Measurements from ENCODE around the gene IQCK.
"Not testable (repeated sequence)": the region's sequence is repeated elsewhere in the genome, so short reads cannot be mapped to it uniquely, and the experiment has no call there.

Gene IQCK

DNA sequence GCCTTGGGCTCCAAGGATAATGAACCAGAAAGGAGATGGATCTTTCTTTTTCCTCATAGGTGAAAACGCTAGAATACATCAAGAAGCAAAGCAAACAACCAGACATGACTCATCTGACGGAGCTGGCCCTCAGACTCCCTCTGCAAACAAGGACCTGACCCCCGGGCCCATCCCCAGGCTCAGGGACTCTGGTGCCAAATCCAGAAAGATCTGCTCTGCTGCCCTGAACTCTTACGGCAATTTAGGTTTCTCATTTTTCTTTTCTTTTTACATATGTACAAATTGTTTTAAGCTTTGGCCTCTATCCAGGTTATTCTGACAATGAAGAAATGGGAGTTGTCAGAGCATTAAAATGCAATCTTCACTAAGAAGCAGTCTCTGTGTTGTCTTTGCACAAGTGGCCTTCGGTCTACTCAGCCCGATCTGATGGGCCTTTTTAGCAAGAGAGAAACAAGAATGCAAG, 17.7 kb upstream of the IQCK start:
- no peak for DNase-seq

- no peak for DNase-seq
These were observed 17.0 kb upstream of the IQCK start for GRCh38 chr16:19701091-19701490.

- no peak for DNase-seq
These were observed 14.7 kb upstream of the IQCK start for GRCh38 chr16:19703172-19703889.

- DNase-seq = no peak
These were observed 13.5 kb upstream of the IQCK start for GRCh38 chr16:19704321-19705145.

DNA sequence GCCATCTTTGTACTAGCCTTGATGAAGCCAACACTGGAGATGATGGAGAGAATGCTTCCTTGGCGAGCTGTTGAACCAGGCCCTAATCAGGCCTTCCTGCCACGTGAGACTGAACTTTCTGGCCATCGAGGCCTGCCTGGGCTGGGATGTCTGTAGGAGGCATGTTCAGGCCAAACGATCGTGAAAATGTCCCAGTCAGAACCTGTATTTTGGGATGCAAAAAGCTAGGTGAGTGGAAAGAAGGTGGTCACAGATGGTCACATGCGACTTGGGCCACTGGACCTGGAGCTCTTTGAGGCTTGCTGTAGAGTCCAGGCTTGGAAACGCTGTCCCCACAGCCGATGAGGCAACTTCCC, 12.9 kb upstream of the IQCK start:
- no peak for DNase-seq

DNA sequence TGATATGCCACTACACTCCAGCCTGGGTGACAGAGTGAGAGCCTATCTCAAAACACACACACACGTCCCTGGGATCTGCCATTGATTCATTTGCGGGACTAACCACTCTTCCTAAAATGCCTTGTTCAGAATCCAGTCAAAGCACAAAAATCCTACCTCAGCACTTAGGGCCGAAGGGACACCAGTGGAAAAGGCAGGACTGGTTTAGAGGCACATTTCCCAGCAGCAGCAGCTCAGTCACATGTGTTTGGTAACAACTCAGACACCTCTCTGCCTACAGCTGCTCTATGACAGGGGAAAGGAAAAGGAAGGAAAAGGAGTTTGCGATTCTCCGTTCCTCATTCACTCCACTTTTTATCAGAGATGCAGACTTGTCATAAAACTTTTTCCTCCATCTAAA, 12.2 kb upstream of the IQCK start:
- DNase-seq = no peak

DNA sequence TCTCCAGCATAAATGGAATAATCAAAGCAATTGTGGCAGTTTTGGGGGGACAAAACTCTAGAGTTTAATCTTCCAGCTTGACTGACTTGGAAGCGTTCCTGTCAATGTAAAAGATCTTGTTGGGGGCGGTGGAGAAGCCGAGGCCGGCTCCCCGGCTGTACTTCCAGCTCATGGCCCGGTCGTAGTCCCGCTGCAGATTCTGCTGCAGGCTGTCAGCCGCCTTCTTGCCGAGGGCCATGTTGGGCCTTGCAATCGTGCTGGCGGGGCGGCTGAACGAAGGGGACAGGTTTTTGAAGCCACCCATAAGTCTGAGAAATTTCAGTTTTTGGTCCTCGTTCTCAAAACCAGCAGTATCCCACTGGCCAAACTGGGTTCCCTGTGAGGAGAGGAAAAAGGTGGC, 11.2 kb upstream of the IQCK start:
- DNase-seq = no peak

DNA sequence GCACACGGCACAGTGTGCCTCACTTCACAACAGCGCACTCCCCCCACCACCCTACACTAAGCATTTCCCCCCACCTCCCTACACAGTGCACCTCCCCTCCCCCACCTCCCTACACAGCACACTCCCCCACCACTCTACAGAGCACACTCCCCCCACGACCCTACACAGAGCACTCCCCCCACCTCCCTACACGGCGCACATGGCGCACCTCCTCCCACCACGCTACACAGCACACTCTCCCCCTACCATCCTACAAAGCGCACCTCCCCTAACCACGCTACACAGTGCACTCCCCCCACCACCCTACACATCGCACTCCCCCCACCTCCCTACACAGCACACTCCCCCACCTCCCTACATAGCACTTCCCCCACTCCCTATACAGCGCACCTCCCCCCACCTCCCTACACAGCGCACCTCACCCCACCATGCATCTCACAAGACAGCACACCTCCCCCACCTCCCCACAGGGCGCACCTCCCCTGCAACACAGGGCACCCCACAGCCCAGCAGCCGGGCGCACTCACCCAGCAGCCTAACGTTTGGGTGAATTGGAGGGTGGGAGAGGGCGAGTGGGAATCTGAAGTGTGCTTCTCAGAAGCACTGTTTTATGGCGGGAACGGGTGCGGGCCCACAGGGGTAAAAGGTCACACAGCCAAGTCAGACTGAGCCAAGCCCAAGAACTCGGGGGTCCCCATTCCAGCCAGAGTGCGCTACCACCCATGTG, 10.3 kb upstream of the IQCK start:
- no peak for DNase-seq

DNA sequence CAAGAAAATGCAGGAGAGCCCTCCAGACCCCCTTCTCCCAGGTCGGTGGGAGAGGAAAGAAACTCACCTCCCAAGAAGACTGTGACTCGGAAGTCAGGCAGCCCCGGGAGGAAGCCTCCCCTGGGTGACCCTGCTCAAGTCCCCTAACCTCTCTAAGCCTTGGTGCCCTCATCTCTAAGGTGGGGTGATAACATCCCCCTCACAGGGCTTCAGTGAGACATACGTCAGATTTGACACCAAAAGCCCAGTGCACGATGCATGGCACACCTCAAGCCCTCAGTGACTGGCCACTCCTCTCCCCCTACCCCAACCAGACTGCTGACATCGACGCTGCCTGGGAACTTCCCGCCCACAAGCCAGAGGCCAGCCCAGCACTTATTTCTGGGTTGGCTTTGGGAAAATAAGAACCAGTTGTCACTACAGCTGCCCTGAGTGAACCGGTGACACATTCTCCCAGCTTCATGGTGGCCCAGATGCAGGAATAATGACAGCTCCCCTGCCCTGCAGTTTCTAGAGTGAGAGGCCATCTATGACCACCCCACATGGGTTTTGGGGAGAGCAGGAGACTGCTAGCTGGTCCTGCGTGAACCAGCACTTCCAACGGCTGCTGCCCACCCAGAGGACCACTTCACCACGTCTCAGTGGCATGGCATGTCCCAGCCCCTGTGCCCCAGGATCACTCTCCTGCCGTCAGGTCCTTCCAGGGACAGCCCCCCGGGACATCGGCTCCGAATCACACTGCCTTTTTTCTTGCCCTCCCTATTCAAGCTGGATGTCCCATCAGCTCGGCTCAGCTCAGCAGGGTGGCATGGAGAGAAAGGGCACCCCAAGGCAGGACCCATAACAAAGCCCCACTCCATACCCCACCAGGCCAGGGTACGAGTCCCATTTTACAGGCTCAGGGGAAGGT, 9.5 kb upstream of the IQCK start:
- DNase-seq = no peak

DNA sequence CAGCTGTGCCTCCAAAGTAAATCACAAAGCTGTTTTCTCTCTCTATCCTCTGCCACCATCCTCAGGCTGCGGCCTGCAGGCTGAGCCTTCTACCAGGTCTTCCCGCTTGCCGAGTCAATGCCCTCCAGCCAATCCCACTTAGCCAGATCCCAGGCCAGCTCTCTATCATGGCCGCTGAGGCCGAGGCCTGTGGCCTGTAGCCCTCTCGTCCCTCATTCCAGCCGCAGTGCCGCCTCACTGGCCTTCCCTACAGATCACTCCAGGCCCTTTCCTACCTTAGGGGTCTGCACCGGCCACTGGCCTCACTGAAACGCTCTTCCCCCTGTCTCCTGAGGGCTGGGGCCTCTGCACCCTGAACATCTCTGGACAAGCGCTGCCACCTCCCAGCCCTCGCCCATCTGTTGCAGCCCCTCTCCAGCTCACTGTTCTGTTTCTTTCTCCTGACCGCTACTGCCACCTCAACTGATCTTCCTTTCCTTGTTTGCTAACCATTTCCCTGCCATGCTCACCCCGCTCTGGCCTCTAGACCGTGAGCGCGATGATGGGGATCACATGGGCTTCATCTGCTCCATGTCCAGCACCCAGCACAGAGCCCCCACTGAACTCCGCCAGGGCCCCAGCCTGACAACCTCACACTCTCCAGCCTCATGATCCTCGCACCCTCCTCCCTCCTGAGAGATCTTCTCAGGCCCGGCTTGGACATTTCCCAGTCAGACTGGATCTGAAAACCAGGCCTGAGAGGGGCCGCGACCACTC, 8.5 kb upstream of the IQCK start:
- no peak for DNase-seq

DNA sequence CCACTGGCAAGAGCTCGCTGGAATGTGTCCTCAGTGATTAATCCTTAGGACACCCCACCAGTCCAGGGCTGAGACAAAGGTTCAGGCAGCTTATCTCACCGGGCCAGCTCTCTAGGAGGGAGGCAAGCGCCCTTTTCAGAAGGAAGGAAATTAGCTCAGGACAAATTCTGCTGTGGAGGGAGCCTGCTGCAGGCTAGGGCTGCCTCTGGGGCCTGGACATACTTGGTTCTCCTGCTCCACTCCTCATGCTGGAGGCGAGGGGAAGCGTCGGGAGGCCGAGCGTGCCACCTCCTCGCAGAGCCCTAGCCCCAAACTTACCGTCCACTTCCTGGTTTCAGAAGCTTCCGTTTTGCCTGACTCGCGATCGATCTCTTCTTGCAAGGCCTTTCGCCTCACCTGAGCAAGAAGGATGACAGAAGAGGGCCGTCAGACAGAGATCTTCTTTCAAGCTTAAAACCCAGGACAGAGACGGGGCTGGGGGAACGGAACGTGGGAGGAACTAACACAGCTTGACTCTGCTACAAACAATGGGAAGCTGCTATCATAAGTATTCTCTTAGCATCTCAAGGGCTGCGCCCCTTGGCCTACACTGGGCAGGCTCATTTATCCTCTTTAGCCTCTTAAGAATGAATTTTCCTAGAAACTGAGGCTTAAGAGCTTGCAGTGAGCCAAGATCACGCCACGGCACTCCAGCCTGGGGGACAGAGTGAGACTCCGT, 7.7 kb upstream of the IQCK start:
- DNase-seq = no peak

- no peak for DNase-seq
These were observed 7.0 kb upstream of the IQCK start for GRCh38 chr16:19710991-19711545.

DNA sequence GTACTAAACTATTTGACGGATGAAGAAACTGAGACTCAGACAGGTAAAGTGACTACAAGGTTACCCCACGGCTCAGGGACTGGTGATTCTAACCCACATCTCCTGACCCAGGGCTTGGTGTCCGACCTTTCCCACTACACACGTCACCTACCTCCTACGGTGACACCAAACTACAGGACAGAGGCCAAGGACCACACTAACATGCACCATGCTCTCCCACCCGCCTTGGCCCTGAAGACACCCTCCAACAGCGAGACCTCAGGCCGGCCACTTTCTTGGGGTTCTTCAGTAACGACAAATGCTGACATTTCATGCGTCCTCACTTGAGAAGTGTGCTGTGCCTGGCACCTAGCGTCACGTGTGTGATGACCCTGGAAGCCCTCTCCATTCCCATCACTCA, 6.4 kb upstream of the IQCK start:
- DNase-seq = no peak

DNA sequence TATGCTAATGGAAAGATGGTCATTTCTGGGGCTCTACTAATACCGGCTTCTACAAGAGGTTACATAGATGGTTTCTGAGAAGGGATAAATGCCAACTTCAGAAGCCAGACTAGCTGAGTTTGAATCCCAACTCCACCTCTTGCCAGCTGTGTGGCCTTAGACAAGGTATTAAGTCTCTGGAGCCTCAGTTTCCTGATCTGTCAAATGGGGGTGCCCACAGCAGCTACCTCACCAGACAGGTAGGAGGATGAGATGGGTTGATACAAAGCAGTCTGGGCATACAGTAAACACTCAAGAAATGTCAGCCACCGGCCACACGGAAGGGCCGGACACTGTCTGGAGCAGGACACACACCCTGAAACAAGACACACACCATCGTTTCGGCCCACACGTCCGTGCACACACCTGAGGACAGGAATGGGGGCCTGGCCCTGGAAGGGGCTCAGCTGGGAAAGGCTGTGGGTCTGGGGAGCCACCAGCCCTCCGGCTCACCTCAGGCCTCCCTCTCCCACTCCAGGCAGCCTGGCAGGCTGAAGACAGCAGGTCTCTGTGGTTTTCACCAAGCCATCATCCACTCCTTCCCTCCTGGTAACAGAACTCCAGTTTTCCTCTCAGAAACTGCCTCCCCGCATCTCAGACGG, 5.5 kb upstream of the IQCK start:
- DNase-seq = no peak

GRCh38 chr16:19713697-19714096, 4.4 kb upstream of the IQCK start:
- no peak for DNase-seq

DNA sequence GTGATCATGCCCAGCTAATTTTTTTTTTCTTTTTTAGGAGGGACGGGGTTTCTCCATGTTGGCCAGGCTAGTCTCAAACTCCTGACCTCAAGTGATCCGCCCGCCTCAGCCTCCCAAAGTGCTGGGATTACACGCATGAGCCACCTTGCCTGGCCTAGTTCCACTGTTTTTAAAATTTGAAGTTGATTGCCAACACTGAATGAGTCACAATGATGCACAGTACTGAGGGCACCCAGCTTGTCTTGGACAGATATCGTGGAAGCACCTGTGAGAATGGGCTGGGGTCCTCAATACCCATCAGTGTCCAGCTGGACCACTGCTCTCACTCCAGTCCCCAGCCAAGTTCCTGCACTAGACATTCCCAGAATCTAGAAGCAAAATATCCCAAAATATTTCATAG, 2.5 kb upstream of the IQCK start:
- no peak for DNase-seq

DNA sequence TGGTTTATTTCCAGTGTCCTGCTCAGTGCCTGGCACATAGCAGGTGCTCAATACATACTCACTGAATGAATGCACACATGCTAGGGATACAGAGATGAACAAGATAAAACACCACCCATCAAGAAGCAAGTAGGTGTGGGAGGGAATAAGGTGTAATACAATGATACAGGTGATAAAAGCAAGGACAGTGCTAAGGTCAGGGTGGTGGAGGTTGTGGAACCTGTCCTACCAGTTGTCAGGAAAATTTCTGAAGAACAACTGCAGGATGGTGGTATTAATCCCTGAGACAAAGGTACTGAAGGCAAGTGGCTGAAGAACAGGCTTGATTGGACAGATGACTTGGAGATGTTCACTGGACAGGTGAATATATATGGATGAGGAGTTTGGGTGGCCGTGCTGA, 1.9 kb upstream of the IQCK start:
- DNase-seq = no peak

- DNase-seq = not testable (repeated sequence)
These were observed 1.3 kb upstream of the IQCK start for GRCh38 chr16:19716728-19717127.

GRCh38 chr16:19717314-19717713, 757 bp upstream of the IQCK start:
- DNase-seq = no peak

DNA sequence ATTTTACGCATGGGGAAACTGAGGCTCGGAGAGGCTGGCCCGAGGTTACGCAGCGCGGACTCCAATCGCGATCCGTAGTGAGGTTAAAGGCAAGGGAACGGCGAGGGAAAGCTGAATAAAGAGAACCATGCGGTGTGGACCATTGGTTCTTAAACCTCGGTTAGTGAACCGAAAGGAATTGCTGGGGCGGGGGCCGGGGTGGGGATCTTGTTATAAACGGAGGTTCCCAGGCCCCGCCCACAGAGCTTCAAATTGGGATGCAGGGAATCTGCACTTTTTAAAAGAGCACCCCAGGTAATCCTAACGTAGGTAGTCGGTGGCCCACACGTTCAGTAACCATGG, 524 bp downstream of the IQCK start:
- no peak for DNase-seq

Data from stimulated activated CD4-positive, alpha-beta T cell treated with anti-CD3 and anti-CD28 coated beads, Interleukin-4, amount 100 ng/mL, for 1 hour (primary cell).